ENCODE measurements around the gene CLMN.

DNA sequence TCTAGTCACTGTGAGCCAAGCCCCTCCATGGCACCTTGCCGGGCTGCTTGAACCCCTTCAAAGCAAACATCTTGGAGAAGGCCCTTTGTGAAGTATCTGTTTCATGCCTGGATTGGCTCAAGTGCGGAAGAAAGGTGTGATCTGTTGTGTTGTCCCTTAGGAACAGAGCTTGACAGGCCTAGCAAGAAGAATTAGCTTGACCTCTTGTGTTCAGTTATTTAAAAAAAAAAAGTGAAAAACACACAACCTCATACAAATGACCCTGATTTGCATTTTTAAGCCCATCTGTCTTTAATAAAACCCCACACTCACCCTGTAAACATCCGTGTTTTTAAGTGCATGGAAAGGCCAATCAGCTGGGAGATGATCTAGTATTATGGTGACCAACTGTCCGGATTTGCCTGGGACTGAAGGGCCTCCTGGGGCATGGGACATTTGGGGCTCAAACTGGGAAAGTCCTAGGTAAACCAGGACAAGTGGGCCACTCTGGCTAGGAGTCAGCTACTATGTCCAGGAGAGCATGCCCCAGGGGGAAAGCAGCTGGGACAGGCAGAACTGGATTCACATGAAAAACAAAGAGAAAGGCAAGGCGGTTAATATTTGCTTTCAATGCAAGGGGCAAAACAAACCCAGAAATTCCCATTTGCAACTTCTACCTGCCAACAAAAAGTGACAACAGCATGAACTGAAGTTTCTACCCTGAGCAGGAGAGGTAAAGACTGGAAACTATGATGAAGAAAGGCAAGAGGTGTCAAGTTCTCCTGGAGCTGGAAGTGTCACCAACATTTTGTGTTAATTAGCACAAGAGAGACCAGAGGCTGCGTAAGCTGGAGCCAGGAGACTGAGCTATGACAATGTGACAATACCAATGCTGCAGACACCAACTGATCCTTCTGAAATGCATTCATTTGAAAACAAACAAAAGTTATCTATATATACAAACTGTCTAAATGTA lies 78.6 kb downstream of the CLMN start:
- no peak for TF ChIP-seq POLR2A (IDR thresholded peaks at IDR 0.05; ENCODE audit: low read depth, low read length)
- TF ChIP-seq POLR2AphosphoS5 (IDR thresholded peaks at IDR 0.05; ENCODE audit: low read depth, low read length): no peak
- TF ChIP-seq POU2F2 (IDR thresholded peaks at IDR 0.05; ENCODE audit: low read depth, low read length): no peak
- TF ChIP-seq SPI1 (IDR thresholded peaks at IDR 0.05; ENCODE audit: low read depth, low read length): no peak

Data from GM12891 (cell line).